Stimulated activated CD4-positive, alpha-beta T cell treated with anti-CD3 and anti-CD28 coated beads, Interleukin-1b, Interleukin-23, amount 100 ng/mL, for 4 hours (primary cell): ENCODE results near the gene BCAR3.

ENCODE experiments used
- DNase-seq, 2 donors: peaks; one replicate each; pipeline ENCODE4 v3.0.0-alpha.2; 2020; ENCODE audit warnings: low read depth in 2 of 2

BCAR3 gene

GRCh38 chr1:93681101-93681988, at the start of gene BCAR3:
TSS of gene BCAR3 (minus strand) at chr1:93681837. CDS start at chr1:93674930, 6,907 bp downstream.
- DNase-seq, result peak in 1 of 2 donors; percentile 26

GRCh38 chr1:93730621-93731020, 49.0 kb upstream of the BCAR3 start:
- DNase-seq, result no peak

GRCh38 chr1:93729906-93730305, 48.3 kb upstream of the BCAR3 start:
- DNase-seq, result no peak

- DNase-seq, result no peak
Observed at GRCh38 chr1:93729502-93729901, 47.9 kb upstream of the BCAR3 start.

- DNase-seq, result no peak
Observed at GRCh38 chr1:93728480-93729131, 47.0 kb upstream of the BCAR3 start.

- DNase-seq, result no peak
Observed at GRCh38 chr1:93723733-93724270, 42.2 kb upstream of the BCAR3 start.

- DNase-seq, result no peak
Observed at GRCh38 chr1:93723110-93723509, 41.5 kb upstream of the BCAR3 start.

- DNase-seq, result no peak
Observed at GRCh38 chr1:93722081-93723031, 40.7 kb upstream of the BCAR3 start.

- DNase-seq, result no peak
Observed at GRCh38 chr1:93720956-93721626, 39.5 kb upstream of the BCAR3 start.

- DNase-seq, result no peak
Observed at GRCh38 chr1:93717640-93718039, 36.0 kb upstream of the BCAR3 start.

- DNase-seq, result no peak
Observed at GRCh38 chr1:93716941-93717368, 35.3 kb upstream of the BCAR3 start.

GRCh38 chr1:93716163-93716562, 34.5 kb upstream of the BCAR3 start:
- no peak for DNase-seq

GRCh38 chr1:93715529-93716126, 34.0 kb upstream of the BCAR3 start:
- DNase-seq, result no peak

- DNase-seq, result no peak
Observed at GRCh38 chr1:93714356-93714755, 32.7 kb upstream of the BCAR3 start.

GRCh38 chr1:93713341-93713740, 31.7 kb upstream of the BCAR3 start:
- no peak for DNase-seq

GRCh38 chr1:93712741-93713140, 31.1 kb upstream of the BCAR3 start:
- no peak for DNase-seq

- no peak for DNase-seq
Observed at GRCh38 chr1:93710499-93711453, 29.1 kb upstream of the BCAR3 start.

- DNase-seq, result no peak
Observed at GRCh38 chr1:93708734-93709481, 27.3 kb upstream of the BCAR3 start.

- no peak for DNase-seq
Observed at GRCh38 chr1:93707956-93708355, 26.3 kb upstream of the BCAR3 start.
